Testis (tissue), 3 donors: ENCODE data around the gene PTAFR. TPM values are rescaled to one million over a fixed set of nuclear protein-coding genes. Genes with fewer than 3 reads are reported as not detected.

Experiments used
- DNase-seq: peaks from one replicate; pipeline ENCODE4 v3.0.0-alpha.2; 2019
- H3K27ac ChIP-seq, 2 donors: fragments of 200-600 bp; sonication (generic); one replicate each; pipeline ENCODE4 v1.5.1; 2019
- H3K27me3 ChIP-seq: fragments of 200-600 bp; sonication (generic); one replicate; pipeline ENCODE4 v1.5.1; 2019
- H3K36me3 ChIP-seq: fragments of 200-600 bp; sonication (generic); one replicate; pipeline ENCODE4 v1.5.1; 2017; ENCODE audit warnings: low read depth; ENCODE audit errors: missing control alignments
- H3K4me1 ChIP-seq: fragments of 200-600 bp; sonication (generic); one replicate; pipeline ENCODE4 v1.5.1; 2019
- H3K4me3 ChIP-seq, 2 donors: fragments of 200-600 bp; sonication (generic); one replicate each; pipeline ENCODE4 v1.5.1; 2017 to 2019
- H3K9me3 ChIP-seq: fragments of 200-600 bp; sonication (generic); one replicate; pipeline ENCODE4 v1.5.1; 2017
- POLR2A ChIP-seq: fragments of 450-650 bp; IDR thresholded peaks from one replicate; pipeline ENCODE4 v1.6.1; 2017; ENCODE audit warnings: antibody characterized with exemption, mild to moderate bottlenecking, moderate library complexity
- WGBS, 2 donors: methylation state at CpG; one replicate each; pipeline ENCODE4 v1.1.5; 2018; 5-methylcytosine and 5-hydroxymethylcytosine counted together
- intact Hi-C: fragments of 100-400 bp; cut with DNase I; formaldehyde crosslinking; loops from one replicate; pipeline ENCODE4 v1.15.1; 2023; ENCODE audit warnings: low total_unique reads
- polyA plus RNA-seq: library from polyadenylated mRNA; stranded (reverse); fragments of 350-450 nt; fragmentation: Illumina TruSeq; extraction: RNeasy Lipid Tissue Mini Kit (QIAGEN cat#74804); gene quantifications from one replicate; pipeline ENCODE4 v1.2.3, GENCODE V29; 2014; ENCODE audit warnings: low read depth, low replicate concordance; ENCODE audit not compliant: insufficient read depth
- total RNA-seq, 2 donors: library from RNA; depleted of rRNA; stranded (reverse); fragments of >200 nt; gene quantifications; one replicate each; pipeline ENCODE4 v1.2.3, GENCODE V29; 2016
- TF ChIP-seq, protein P1 (sequence below), 3 experiments: fragments of 450-650 bp in 2 of 3; fragments of 200-600 bp in 1 of 3; sonication (generic) in 1 of 3; IDR thresholded peaks; one replicate each; pipeline ENCODE4 v1.5.1; 2016 to 2019; ENCODE audit warnings: antibody characterized with exemption in 3 of 3, mild to moderate bottlenecking in 2 of 3, moderate library complexity in 1 of 3

PTAFR gene
- total and polyA plus RNA-seq, 3 donors from 2014 or later = 0.94 to 4.9 (median 1.7) TPM

GRCh38 chr1:28196330-28196729, 19.8 kb upstream of the PTAFR start:
- intact Hi-C loops = no loop called here
- H3K36me3 ChIP-seq = no peaks in the 10 kb centered on the region
- H3K27me3 ChIP-seq = no peaks in the 10 kb centered on the region
- 82 to 90% methylated on average over 3 of the region's 3 CpGs for WGBS, 2 donors
- no peak for DNase-seq
- H3K27ac ChIP-seq = no peak overlapping the region
- peaks cover 3% of the 10 kb centered on the region for H3K4me1 ChIP-seq
- H3K9me3 ChIP-seq = no peaks in the 10 kb centered on the region
- no peak overlapping the region for H3K4me3 ChIP-seq
- TF ChIP-seq, protein P1, sequence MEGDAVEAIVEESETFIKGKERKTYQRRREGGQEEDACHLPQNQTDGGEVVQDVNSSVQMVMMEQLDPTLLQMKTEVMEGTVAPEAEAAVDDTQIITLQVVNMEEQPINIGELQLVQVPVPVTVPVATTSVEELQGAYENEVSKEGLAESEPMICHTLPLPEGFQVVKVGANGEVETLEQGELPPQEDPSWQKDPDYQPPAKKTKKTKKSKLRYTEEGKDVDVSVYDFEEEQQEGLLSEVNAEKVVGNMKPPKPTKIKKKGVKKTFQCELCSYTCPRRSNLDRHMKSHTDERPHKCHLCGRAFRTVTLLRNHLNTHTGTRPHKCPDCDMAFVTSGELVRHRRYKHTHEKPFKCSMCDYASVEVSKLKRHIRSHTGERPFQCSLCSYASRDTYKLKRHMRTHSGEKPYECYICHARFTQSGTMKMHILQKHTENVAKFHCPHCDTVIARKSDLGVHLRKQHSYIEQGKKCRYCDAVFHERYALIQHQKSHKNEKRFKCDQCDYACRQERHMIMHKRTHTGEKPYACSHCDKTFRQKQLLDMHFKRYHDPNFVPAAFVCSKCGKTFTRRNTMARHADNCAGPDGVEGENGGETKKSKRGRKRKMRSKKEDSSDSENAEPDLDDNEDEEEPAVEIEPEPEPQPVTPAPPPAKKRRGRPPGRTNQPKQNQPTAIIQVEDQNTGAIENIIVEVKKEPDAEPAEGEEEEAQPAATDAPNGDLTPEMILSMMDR (IDR thresholded peaks at IDR 0.05) = no peak
- TF ChIP-seq POLR2A = no peak

GRCh38 chr1:28195780-28196179, 19.3 kb upstream of the PTAFR start:
- DNase-seq = no peak

DNA sequence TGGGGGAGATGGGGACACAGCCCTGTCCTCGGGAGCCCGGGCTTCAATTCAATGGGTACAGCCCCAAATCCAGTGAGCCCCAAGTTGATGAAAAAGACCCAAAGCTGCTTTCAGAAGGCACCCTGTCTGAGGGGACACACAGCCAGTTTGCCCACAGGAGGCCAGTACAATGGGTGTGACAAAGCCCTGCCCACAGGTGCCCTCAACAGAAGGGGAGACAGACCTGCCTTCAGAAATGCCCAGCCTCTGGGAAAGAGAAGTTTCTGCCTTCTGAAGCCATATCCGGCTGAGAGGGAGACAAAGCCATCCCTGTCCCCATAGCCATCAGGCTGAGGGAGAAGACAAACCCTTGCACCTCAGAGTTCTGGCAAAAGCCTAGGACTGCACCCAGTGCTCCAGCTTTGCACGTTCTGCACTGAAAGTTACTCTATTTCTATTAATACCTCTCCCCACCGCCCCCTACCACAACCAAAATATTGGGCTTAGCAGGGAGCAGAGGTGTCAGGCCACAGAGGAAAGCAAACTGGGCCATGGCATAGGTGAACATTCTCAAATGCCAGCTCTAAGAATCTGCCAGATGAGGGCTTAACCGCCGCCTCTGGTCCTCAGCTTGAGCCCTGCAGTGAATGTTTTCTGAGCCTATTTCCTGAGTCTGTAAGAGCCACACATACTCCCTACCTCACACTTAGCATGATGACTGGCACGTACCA, 18.0 kb upstream of the PTAFR start:
- Histone ChIP-seq H3K27ac (no peak overlapping the region), H3K36me3 (no peaks in the 10 kb centered on the region), H3K27me3 (no peaks in the 10 kb centered on the region), H3K4me3 (no peak overlapping the region), H3K9me3 (no peaks in the 10 kb centered on the region), H3K4me1 (peaks cover 9% of the 10 kb centered on the region)
- DNase-seq = no peak
- TF ChIP-seq, protein P1 (IDR thresholded peaks at IDR 0.05) = no peak
- TF ChIP-seq POLR2A = no peak
- intact Hi-C loops = no loop called here
- WGBS, 2 donors = 84 to 86% methylated on average over 8 of the region's 8 CpGs

More at GRCh38 chr1:28195780-28196179, 19.3 kb upstream of the PTAFR start:
- Histone ChIP-seq H3K4me1 (peaks cover 8% of the 10 kb centered on the region), H3K27ac (no peak overlapping the region), H3K27me3 (no peaks in the 10 kb centered on the region), H3K4me3 (no peak overlapping the region), H3K9me3 (no peaks in the 10 kb centered on the region), H3K36me3 (no peaks in the 10 kb centered on the region)
- 89 to 100% methylated on average over 1 of the region's 1 CpG for WGBS, 2 donors
- no peak for TF ChIP-seq POLR2A
- TF ChIP-seq, protein P1 (IDR thresholded peaks at IDR 0.05) = no peak
- intact Hi-C loops = no loop called here

DNA sequence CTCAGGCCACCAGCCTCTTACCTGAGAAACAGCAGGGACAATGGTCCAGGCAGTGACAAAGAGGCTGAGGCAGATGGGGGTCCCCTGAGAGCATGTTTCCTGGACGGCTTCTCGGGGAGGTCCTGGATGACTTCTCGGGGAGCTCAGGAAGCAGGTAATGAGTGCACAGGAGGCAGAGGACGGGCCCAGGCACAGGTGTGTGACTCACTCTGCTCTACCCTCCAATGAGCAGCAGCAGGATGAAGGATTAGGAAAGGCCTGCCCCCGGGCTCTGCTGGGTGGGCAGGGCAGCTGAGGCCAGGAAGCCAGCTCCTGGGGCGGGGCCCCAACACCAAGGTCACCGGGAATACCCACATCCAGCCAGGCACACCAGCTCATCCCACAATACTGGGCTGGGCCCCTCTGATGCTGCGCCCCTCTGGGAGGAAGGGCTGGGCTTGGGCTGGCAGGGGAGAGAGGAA, 17.2 kb upstream of the PTAFR start:
- no peak for DNase-seq
- no peak overlapping the region for H3K4me3 ChIP-seq
- H3K36me3 ChIP-seq = no peaks in the 10 kb centered on the region
- peaks cover 9% of the 10 kb centered on the region for H3K4me1 ChIP-seq
- 77 to 85% methylated on average over 5 to 8 of the region's 8 CpGs for WGBS, 2 donors
- no peak overlapping the region for H3K27ac ChIP-seq
- H3K27me3 ChIP-seq = no peaks in the 10 kb centered on the region
- intact Hi-C loops = no loop called here
- no peak for TF ChIP-seq POLR2A
- TF ChIP-seq, protein P1 (IDR thresholded peaks at IDR 0.05) = no peak
- no peaks in the 10 kb centered on the region for H3K9me3 ChIP-seq
